GM12878 (cell line): ENCODE measurements around the gene CLIC3. TPM values are rescaled to one million over a fixed set of nuclear protein-coding genes. Genes with fewer than 3 reads are reported as not detected.

ENCODE experiments used
- ATAC-seq: fragments of 200-7000 bp; cut with Tn5 transposase; 3 replicates; pipeline ENCODE4 v1.9.1; 2020; ENCODE audit warnings: mild to moderate bottlenecking, moderate library complexity
- BruUV-seq: library from RNA; stranded (reverse); fragments of 400-500 nt; replicated peaks from 2 replicates; lab custom pipeline; 2021; lab: Mats Ljungman, UMichigan
- CTCF ChIA-PET: fragments of 300-600 bp; sonication (Branson Sonifier 250); formaldehyde crosslinking; extraction: SDS; loops from one replicate; lab custom pipeline; 2021; ENCODE audit warnings: inconsistent platforms; lab: Yijun Ruan, JAX
- POLR2A ChIA-PET: fragments of 350-600 bp; formaldehyde crosslinking; extraction: SDS; loops from one replicate; lab custom pipeline; 2021; ENCODE audit warnings: inconsistent platforms; lab: Charles Lee
- RAD21 ChIA-PET: fragments of 300-600 bp; sonication (Branson Sonifier 250); formaldehyde crosslinking; loops from one replicate; lab custom pipeline; 2023; ENCODE audit warnings: antibody characterized with exemption; ENCODE audit not compliant: unreplicated experiment; lab: Charles Lee
- SMC1A ChIA-PET: fragments of 300-600 bp; sonication (Branson Sonifier 250); formaldehyde crosslinking; loops from one replicate; lab custom pipeline; 2023; ENCODE audit not compliant: unreplicated experiment, uncharacterized antibody; lab: Charles Lee
- DNase-seq: peaks from one replicate; pipeline ENCODE4 v3.0.0-alpha.2; 2011; ENCODE audit warnings: low read depth, low spot score
- FAIRE-seq: peaks from 3 replicates; lab custom pipeline; 2011; peaks lifted over from hg19 to GRCh38; lab: Jason Lieb, UNC
- H2AFZ ChIP-seq: 2 replicates; pipeline ENCODE4 v1.6.0; 2011; ENCODE audit warnings: low read depth, low read length, control low read depth; ENCODE audit not compliant: control insufficient read depth
- H3K27ac ChIP-seq: 2 replicates; pipeline ENCODE4 v1.5.1; 2011; ENCODE audit warnings: control low read depth; ENCODE audit not compliant: control insufficient read depth, insufficient read depth
- H3K27me3 ChIP-seq, 2 experiments: replicated peaks in 1 of 2; 2 replicates each; pipeline versions ENCODE4 v1.6.0 to v1.6.1; 2011; ENCODE audit warnings: low read length in 1 of 2; ENCODE audit not compliant: control insufficient read depth in 2 of 2, insufficient read depth in 2 of 2
- H3K36me3 ChIP-seq, 2 experiments: 2 replicates each; pipeline ENCODE4 v1.5.1; 2011; ENCODE audit warnings: low read length in 1 of 2; ENCODE audit not compliant: control insufficient read depth in 2 of 2, insufficient read depth in 2 of 2
- H3K4me1 ChIP-seq: 2 replicates; pipeline ENCODE4 v1.6.1; 2011; ENCODE audit warnings: mild to moderate bottlenecking, low read length, moderate library complexity, mixed read lengths; ENCODE audit not compliant: control insufficient read depth, insufficient read depth
- H3K4me2 ChIP-seq: 2 replicates; pipeline ENCODE4 v1.6.0; 2011; ENCODE audit warnings: control low read depth; ENCODE audit not compliant: control insufficient read depth, insufficient read depth
- H3K4me3 ChIP-seq: fragments of 200-600 bp; sonication (generic); 2 replicates; pipeline ENCODE4 v1.5.1; 2016
- H3K79me2 ChIP-seq: 2 replicates; pipeline ENCODE4 v1.6.0; 2011; ENCODE audit warnings: low read length; ENCODE audit not compliant: control insufficient read depth, insufficient read depth
- H3K9ac ChIP-seq: 2 replicates; pipeline ENCODE4 v1.8.0; 2011; ENCODE audit warnings: low read length, control low read depth, mixed read lengths; ENCODE audit not compliant: control insufficient read depth, insufficient read depth
- H3K9me3 ChIP-seq: replicated peaks from 3 replicates; pipeline ENCODE4 v1.5.1; 2011; ENCODE audit warnings: mild to moderate bottlenecking, low read length; ENCODE audit not compliant: control insufficient read depth, insufficient read depth
- H4K20me1 ChIP-seq: 2 replicates; pipeline ENCODE4 v1.6.0; 2011; ENCODE audit not compliant: control insufficient read depth, insufficient read depth
- CREM ChIP-seq: IDR thresholded peaks from 2 replicates; pipeline ENCODE4 v1.6.1; 2014; ENCODE audit warnings: antibody characterized with exemption, low read depth
- MTA3 ChIP-seq: IDR thresholded peaks from 2 replicates; pipeline ENCODE4 v1.6.1; 2012; ENCODE audit warnings: low read length, inconsistent platforms, borderline replicate concordance
- NBN ChIP-seq: fragments of 450-650 bp; IDR thresholded peaks from 2 replicates; pipeline ENCODE4 v1.6.1; 2016
- NR2C1 ChIP-seq: fragments of 450-650 bp; IDR thresholded peaks from 2 replicates; pipeline ENCODE4 v1.6.1; 2017; ENCODE audit warnings: antibody characterized with exemption, mild to moderate bottlenecking, moderate library complexity
- SMARCA5 ChIP-seq: fragments of 450-650 bp; IDR thresholded peaks from 2 replicates; pipeline ENCODE4 v1.6.1; 2017; ENCODE audit warnings: mild to moderate bottlenecking
- SUZ12 ChIP-seq: fragments of 200-600 bp; sonication (generic); IDR thresholded peaks from one replicate; pipeline ENCODE4 v1.6.1; 2018; ENCODE audit warnings: antibody characterized with exemption, mild to moderate bottlenecking; ENCODE audit not compliant: unreplicated experiment
- WGBS: methylation state at CpG from one replicate; pipeline ENCODE4 v1.1.6; 2016; ENCODE audit warnings: low lambda C conversion rate; ENCODE audit not compliant: insufficient replicate concordance, insufficient coverage; ENCODE audit errors: missing lambda C conversion rate; 5-methylcytosine and 5-hydroxymethylcytosine counted together
- in situ Hi-C: fragments of 300-500 bp; cut with MboI; formaldehyde crosslinking; loops from 9 replicates; pipeline ENCODE4 v1.14.3; 2018; ENCODE audit warnings: mixed read lengths
- intact Hi-C: fragments of 100-400 bp; cut with micrococcal nuclease; formaldehyde crosslinking; loops from one replicate; pipeline ENCODE4 v1.14.2; 2022; ENCODE audit not compliant: unreplicated experiment
- polyA plus RNA-seq, 11 experiments: library from polyadenylated mRNA; depleted of rRNA in 4 of 11; unstranded in 6 of 11; stranded (reverse) in 5 of 11; fragments of >200 nt; fragmentation: Nextera tagmentation in 4 of 11; fragmentation: Illumina TruSeq in 1 of 11; extraction: Ambion mirVana in 4 of 11; extraction: Trizol in 1 of 11; gene quantifications; 1 replicate in 1 of 11; 2 replicates in 10 of 11; pipeline versions ENCODE4 v1.2.1 to v1.2.3, GENCODE V29; 2011 to 2016; ENCODE audit warnings: inconsistent platforms in 2 of 11, missing spikeins in 2 of 11, low read depth in 1 of 11
- total RNA-seq, 4 experiments: library from RNA; depleted of rRNA in 3 of 4; stranded (reverse); fragments of >200 nt in 3 of 4; fragmentation: Illumina TruSeq in 1 of 4; extraction: Trizol in 1 of 4; gene quantifications; 2 replicates each; pipeline versions ENCODE4 v1.2.1 to v1.2.3, GENCODE V29; 2013 to 2021
- TF ChIP-seq, protein P1 (sequence below): fragments of 450-650 bp; IDR thresholded peaks from 2 replicates; pipeline ENCODE4 v1.6.1; 2017; ENCODE audit warnings: mild to moderate bottlenecking, moderate library complexity

CLIC3 gene
- total and polyA plus RNA-seq, 10 of the 15 experiments (the other 5 are each of a cell fraction or from before 2014, with no cell fraction given), result 0.31 TPM; not detected in 9

DNA sequence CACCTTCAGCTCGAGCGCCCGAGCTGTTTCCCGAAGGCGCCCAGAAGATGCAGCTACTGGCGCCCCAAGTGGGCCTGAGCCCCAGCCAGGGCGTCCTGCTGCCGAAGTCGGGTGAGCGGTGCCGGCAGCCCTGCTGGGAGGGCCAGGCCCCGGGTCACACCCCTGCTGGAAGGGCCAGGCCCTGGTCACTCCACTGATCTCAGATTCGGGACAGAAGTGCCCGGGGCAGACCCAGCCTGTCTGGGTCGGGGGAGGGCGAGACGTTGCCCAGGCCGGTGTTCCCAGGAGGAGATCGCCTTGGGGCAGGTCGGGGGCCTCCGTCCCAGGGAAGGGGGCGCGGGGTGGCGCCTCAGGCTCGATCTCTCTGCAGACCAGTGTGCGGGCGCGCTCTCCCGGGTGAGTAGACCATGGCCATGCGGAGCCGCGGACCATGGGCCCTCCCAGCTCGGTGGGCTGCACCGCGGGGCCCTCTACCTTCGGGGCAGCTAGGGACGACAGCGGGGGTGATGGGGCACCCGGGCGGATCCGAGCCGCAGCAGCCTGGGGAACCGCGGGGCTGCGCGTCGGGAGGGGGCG is 11.3 kb downstream of the CLIC3 start (continued):
- TF ChIP-seq, protein P1, sequence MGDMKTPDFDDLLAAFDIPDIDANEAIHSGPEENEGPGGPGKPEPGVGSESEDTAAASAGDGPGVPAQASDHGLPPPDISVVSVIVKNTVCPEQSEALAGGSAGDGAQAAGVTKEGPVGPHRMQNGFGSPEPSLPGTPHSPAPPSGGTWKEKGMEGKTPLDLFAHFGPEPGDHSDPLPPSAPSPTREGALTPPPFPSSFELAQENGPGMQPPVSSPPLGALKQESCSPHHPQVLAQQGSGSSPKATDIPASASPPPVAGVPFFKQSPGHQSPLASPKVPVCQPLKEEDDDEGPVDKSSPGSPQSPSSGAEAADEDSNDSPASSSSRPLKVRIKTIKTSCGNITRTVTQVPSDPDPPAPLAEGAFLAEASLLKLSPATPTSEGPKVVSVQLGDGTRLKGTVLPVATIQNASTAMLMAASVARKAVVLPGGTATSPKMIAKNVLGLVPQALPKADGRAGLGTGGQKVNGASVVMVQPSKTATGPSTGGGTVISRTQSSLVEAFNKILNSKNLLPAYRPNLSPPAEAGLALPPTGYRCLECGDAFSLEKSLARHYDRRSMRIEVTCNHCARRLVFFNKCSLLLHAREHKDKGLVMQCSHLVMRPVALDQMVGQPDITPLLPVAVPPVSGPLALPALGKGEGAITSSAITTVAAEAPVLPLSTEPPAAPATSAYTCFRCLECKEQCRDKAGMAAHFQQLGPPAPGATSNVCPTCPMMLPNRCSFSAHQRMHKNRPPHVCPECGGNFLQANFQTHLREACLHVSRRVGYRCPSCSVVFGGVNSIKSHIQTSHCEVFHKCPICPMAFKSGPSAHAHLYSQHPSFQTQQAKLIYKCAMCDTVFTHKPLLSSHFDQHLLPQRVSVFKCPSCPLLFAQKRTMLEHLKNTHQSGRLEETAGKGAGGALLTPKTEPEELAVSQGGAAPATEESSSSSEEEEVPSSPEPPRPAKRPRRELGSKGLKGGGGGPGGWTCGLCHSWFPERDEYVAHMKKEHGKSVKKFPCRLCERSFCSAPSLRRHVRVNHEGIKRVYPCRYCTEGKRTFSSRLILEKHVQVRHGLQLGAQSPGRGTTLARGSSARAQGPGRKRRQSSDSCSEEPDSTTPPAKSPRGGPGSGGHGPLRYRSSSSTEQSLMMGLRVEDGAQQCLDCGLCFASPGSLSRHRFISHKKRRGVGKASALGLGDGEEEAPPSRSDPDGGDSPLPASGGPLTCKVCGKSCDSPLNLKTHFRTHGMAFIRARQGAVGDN, result no peak
- TF ChIP-seq SMARCA5, result no peak
- TF ChIP-seq NR2C1, result no peak
- TF ChIP-seq NBN, result no peak
- no peak for TF ChIP-seq SUZ12
- TF ChIP-seq, all 136 proteins: peak for 0

DNA sequence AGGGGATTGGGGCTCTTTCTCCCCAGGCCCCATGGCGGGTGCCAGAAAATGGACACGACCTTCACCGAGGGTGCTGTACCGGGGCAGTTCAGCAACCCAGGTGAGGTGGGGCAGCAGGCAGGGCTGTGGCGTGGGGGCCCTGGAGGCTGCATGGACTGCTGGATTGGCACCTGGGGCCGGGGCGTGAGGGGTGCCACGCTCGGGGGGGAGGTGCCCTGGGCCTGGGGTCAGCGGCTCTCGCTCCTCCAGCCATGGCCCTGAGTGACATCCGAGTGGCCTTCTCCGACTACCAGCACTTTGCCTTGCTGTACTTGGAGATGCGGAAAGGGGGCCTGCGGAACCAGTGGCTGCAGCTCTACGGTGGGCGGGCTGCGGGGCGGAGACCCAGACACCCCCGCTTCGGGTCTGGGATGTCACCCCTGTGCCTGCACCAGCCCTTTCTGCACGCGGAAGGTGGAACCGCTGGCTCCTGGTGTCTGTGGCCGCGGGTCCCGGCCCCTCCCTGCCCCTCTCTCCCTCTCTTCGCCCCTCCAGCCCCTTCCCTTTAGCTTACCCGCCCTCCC is 11.8 kb downstream of the CLIC3 start:
- H3K27ac ChIP-seq, result no peak overlapping the region
- H3K4me3 ChIP-seq, result no peak overlapping the region
- TF ChIP-seq CREM (no peak), MTA3 (no peak)
- ATAC-seq, result no peak
- intact Hi-C loops, result no loop called here
- H3K4me1 ChIP-seq, result no peaks in the 10 kb centered on the region
- no peak for FAIRE-seq
- H3K9me3 ChIP-seq, result no peaks in the 10 kb centered on the region
- no peaks in the 10 kb centered on the region for H3K79me2 ChIP-seq
- no peaks in the 10 kb centered on the region for H3K36me3 ChIP-seq
- 64% methylated on average over 24 of the region's 29 CpGs for WGBS
- H4K20me1 ChIP-seq, result peaks cover 3% of the 10 kb centered on the region; the same call in 1 of the 2 replicates
- DNase-seq, result no peak
- H3K27me3 ChIP-seq, result peaks cover 5 to 6% of the 10 kb centered on the region in 2 experiments
- CTCF ChIA-PET, result no interaction called here
- no peak overlapping the region for H3K4me2 ChIP-seq
- in situ Hi-C loops, result no loop called here
- no peak overlapping the region for H3K9ac ChIP-seq
- BruUV-seq, result no TSS peak
- POLR2A ChIA-PET, result interaction anchor here (0.7 kb wide), 1 partner anchor 175 kb away, joined by 5 read pairs; no protein-coding TSS in a partner anchor
- SMC1A ChIA-PET, result no interaction called here
- RAD21 ChIA-PET, result no interaction called here
- no peak overlapping the region for H2AFZ ChIP-seq
